GDM1 (cell line): ENCODE data around the gene SIL1.

Experiments used
- DNase-seq: peaks from one replicate; lab custom pipeline; 2025; lab: John Stamatoyannopoulos, UW

SIL1 gene

GRCh38 chr5:138918686-138919085 lies 279.5 kb downstream of the SIL1 start:
- no peak for DNase-seq

DNA sequence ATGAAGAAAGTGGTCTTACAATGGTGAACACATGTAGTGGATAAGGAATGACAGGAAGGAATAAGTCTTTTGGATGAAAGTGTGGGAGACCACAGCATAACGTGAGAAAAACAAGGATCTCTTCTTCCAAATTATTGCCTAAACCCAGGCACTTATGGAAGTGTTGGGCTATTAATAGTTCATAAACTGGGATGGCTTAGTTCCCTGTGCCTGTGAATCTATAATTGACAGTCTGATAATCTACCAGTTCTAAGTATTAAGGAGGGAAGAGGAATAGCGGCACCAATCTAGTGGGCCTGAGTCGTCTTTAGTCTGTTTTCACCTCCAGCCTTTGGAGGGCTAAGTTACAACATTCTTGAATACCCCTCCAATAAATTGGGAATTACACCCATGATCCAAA lies 283.8 kb downstream of the SIL1 start:
- DNase-seq, result no peak

- no peak for DNase-seq
Observed at GRCh38 chr5:138913773-138914172, 284.4 kb downstream of the SIL1 start.

DNA sequence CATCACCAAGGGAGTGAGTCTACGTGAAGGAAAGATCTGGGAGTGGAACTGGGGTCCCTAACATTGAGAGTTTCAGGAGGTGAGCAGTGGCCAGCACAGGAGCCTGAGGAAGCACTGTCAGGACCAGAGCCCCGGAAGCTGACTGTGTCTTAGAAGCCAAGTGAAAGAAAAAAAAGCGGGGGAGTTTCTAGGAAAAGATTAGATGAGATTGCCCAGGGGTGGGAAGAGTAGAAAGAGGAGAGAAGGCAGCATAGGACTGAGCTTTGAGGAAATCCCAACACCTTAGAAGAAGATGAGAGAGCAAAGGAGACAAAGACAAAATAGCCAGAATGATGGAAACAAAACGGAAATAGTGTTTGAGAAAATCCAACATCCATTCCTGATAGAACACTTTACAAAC lies 286.1 kb downstream of the SIL1 start:
- DNase-seq, result no peak

GRCh38 chr5:138911441-138911840 lies 286.7 kb downstream of the SIL1 start:
- DNase-seq, result no peak

DNA sequence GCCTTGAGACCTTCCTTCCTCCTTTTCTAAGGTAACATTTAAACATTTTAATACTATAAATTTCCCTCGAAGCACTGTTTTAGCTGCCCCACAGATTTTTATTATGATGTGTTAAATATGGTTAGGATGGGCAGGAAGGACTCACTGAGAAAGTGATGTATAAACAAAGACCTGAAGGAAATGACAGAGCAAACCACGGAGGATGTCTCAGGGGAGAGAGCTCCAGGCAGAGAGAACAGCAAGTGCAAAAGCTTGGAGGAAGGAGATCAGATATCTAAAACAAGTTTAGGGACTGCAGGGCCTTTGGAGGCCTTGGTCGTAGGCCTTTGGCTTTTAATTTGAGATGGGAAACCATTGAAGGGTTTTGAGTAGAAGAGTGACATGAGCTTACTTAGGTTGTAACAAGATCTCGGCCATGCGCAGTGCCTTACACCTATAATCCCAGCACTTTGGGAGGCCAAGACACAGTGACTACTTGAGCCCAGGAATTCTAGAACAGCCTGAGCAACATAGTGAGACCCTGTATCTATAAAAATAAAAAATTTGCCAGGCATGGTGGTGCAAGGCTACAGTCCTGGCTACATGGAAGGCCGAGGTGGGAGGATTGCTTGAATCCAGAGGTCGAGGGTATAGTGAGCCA lies 287.5 kb downstream of the SIL1 start:
- no peak for DNase-seq

DNA sequence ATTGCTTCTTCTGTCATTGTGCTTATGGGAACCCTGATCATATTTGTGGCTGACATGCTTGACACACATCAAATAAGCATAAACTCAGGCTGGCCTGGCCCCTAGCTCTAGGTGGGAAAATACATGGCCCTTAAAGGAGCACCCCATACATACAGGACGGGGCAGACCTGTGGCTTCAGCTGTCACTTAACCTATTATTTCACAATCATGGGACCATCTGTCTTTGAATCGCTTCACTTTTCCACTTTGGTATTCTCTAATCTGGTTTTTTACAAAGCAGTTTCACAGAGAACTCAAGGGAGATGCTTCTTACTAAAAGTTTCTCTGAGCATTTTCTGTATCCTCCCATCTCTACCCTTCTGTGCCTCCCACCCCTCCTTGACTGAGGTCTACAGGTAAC lies 288.4 kb downstream of the SIL1 start:
- DNase-seq, result no peak

- no peak for DNase-seq
Observed at GRCh38 chr5:138905541-138905940, 292.6 kb downstream of the SIL1 start.

DNA sequence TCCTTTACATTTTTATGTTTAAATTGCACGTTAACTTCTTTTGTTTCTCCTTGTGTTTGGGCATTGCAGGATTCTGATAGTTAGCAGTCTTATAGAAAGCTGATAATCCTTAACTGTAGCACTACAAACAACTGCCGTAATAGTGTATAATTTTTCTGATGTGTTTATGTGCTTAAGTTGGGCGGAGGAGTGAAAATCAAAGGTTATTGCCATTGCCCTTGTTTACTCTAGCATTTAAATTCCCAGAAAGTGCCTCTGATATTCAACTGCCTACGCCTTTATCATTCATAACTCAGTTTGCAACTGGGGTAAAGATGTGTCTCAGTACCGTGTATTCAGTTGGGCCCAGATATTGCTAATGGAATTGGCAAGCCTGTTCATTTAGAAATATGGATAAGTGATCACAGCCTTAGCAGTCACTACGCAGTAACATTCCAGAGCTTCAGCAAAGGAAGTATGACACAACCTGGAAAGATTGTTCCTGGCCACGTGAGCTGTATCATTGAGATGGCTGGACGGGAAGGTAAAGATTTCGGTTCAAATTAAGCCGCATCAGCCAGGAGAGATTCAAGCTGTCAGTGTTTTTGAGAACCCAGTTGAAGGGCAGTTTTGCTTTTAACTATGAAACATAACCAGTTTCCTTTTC lies 294.9 kb downstream of the SIL1 start:
- DNase-seq, result no peak

GRCh38 chr5:138901716-138902115 lies 296.5 kb downstream of the SIL1 start:
- no peak for DNase-seq

DNA sequence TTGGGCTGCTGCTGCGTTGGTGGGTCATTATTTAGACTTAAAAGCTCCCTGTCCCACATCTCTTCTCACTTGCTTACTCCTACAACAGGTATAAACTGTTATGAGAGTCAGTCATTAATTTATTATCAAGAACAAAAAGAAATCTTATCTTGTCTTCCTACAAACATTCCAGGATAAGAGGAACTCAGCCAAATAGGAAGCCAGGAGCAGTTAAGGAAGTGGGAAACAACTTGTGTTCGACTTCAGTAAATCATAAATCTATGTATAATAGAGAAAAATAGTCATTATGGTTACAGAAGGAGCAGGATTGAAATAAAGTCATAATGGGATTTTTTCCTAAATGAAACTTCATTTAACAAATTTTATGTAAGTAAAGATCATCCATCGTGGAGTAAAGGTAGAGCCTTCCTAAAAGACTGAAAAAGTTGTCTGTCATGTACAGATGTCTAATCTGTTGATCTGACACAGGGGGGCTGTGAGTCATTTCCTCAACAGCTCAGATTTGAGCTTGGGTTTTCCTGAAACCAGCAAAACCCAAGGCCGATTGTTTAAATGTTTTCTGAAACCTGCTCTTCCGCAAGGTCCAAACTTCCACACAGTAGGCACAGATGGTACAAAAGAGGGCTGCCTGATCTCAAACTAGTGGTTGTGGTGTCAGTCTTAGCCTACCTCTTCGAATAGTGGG lies 297.7 kb downstream of the SIL1 start:
- DNase-seq, result no peak

GRCh38 chr5:138898742-138899141 lies 299.4 kb downstream of the SIL1 start:
- DNase-seq, result no peak

- no peak for DNase-seq
Observed at GRCh38 chr5:138898299-138898698, 299.9 kb downstream of the SIL1 start.
